ENCODE data around the gene LIMCH1.

LIMCH1 gene

GRCh38 chr4:41509451-41509866 is 28.5 kb upstream of the LIMCH1 start:
- TF ChIP-seq, protein P1, sequence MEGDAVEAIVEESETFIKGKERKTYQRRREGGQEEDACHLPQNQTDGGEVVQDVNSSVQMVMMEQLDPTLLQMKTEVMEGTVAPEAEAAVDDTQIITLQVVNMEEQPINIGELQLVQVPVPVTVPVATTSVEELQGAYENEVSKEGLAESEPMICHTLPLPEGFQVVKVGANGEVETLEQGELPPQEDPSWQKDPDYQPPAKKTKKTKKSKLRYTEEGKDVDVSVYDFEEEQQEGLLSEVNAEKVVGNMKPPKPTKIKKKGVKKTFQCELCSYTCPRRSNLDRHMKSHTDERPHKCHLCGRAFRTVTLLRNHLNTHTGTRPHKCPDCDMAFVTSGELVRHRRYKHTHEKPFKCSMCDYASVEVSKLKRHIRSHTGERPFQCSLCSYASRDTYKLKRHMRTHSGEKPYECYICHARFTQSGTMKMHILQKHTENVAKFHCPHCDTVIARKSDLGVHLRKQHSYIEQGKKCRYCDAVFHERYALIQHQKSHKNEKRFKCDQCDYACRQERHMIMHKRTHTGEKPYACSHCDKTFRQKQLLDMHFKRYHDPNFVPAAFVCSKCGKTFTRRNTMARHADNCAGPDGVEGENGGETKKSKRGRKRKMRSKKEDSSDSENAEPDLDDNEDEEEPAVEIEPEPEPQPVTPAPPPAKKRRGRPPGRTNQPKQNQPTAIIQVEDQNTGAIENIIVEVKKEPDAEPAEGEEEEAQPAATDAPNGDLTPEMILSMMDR (conservative IDR thresholded peaks at IDR 0.05; ENCODE audit: low read depth, low read length) = no peak
- H3K4me1 ChIP-seq (ENCODE audit: low read depth, poor library complexity, severe bottlenecking) = no peaks in the 10 kb centered on the region
- no peak overlapping the region for H3K27ac ChIP-seq
- no peak overlapping the region for H2AFZ ChIP-seq (ENCODE audit: low read depth)
- H3K4me3 ChIP-seq (IDR thresholded peaks at IDR 0.05; ENCODE audit: insufficient read depth, low read depth, low read length) = no peak overlapping the region
- H4K20me1 ChIP-seq (ENCODE audit: insufficient read depth) = no peaks in the 10 kb centered on the region
- no peak overlapping the region for H3K9ac ChIP-seq
- H3K27me3 ChIP-seq (ENCODE audit: insufficient read depth, low read depth) = no peaks in the 10 kb centered on the region
- H3K79me2 ChIP-seq (ENCODE audit: insufficient read depth, low read depth) = no peaks in the 10 kb centered on the region
- no peak overlapping the region for H3K4me2 ChIP-seq
- no peaks in the 10 kb centered on the region for H3K36me3 ChIP-seq (ENCODE audit: insufficient read depth)

- H3K27ac ChIP-seq = no peak overlapping the region
- H3K4me1 ChIP-seq (ENCODE audit: low read depth, poor library complexity, severe bottlenecking) = no peaks in the 10 kb centered on the region
- H3K4me2 ChIP-seq = no peak overlapping the region
- H4K20me1 ChIP-seq (ENCODE audit: insufficient read depth) = no peaks in the 10 kb centered on the region
- no peaks in the 10 kb centered on the region for H3K79me2 ChIP-seq (ENCODE audit: insufficient read depth, low read depth)
- H2AFZ ChIP-seq (ENCODE audit: low read depth) = no peak overlapping the region
- TF ChIP-seq, protein P1 (conservative IDR thresholded peaks at IDR 0.05; ENCODE audit: low read depth, low read length) = no peak
- H3K27me3 ChIP-seq (ENCODE audit: insufficient read depth, low read depth) = no peaks in the 10 kb centered on the region
- H3K9ac ChIP-seq = no peak overlapping the region
- H3K36me3 ChIP-seq (ENCODE audit: insufficient read depth) = no peaks in the 10 kb centered on the region
- H3K4me3 ChIP-seq (IDR thresholded peaks at IDR 0.05; ENCODE audit: insufficient read depth, low read depth, low read length) = no peak overlapping the region
These were observed 27.8 kb upstream of the LIMCH1 start for GRCh38 chr4:41510179-41510578.

- H3K4me2 ChIP-seq = no peak overlapping the region
- no peak overlapping the region for H3K27ac ChIP-seq
- no peak overlapping the region for H3K9ac ChIP-seq
- no peaks in the 10 kb centered on the region for H3K4me1 ChIP-seq (ENCODE audit: low read depth, poor library complexity, severe bottlenecking)
- no peaks in the 10 kb centered on the region for H3K79me2 ChIP-seq (ENCODE audit: insufficient read depth, low read depth)
- H4K20me1 ChIP-seq (ENCODE audit: insufficient read depth) = no peaks in the 10 kb centered on the region
- H3K27me3 ChIP-seq (ENCODE audit: insufficient read depth, low read depth) = no peaks in the 10 kb centered on the region
- TF ChIP-seq, protein P1 (conservative IDR thresholded peaks at IDR 0.05; ENCODE audit: low read depth, low read length) = no peak
- no peak overlapping the region for H2AFZ ChIP-seq (ENCODE audit: low read depth)
- H3K4me3 ChIP-seq (IDR thresholded peaks at IDR 0.05; ENCODE audit: insufficient read depth, low read depth, low read length) = no peak overlapping the region
- no peaks in the 10 kb centered on the region for H3K36me3 ChIP-seq (ENCODE audit: insufficient read depth)
These were observed 25.8 kb upstream of the LIMCH1 start for GRCh38 chr4:41512136-41512535.

DNA sequence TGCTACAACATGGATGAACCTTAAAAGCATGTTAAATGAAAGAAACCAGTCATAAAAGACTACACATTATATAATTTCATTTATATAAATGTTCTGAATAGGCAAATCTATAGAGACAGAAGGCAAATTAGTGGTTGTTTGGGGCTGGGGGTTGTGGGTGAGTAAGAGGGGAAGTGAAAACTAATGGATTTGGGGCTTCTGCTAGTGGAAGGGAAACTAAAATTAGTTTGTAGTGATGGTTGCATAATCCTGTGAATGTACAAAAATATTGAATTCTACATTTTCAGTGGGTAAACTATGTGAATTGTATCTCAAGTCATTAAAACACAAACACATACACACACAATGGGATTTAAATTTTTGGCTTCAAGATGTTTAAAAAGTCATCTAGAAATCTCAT is 25.4 kb upstream of the LIMCH1 start:
- no peaks in the 10 kb centered on the region for H3K27me3 ChIP-seq (ENCODE audit: insufficient read depth, low read depth)
- no peak overlapping the region for H3K9ac ChIP-seq
- no peak overlapping the region for H2AFZ ChIP-seq (ENCODE audit: low read depth)
- no peak overlapping the region for H3K4me2 ChIP-seq
- H3K27ac ChIP-seq = no peak overlapping the region
- TF ChIP-seq, protein P1 (conservative IDR thresholded peaks at IDR 0.05; ENCODE audit: low read depth, low read length) = no peak
- H3K4me1 ChIP-seq (ENCODE audit: low read depth, poor library complexity, severe bottlenecking) = no peaks in the 10 kb centered on the region
- no peaks in the 10 kb centered on the region for H4K20me1 ChIP-seq (ENCODE audit: insufficient read depth)
- no peak overlapping the region for H3K4me3 ChIP-seq (IDR thresholded peaks at IDR 0.05; ENCODE audit: insufficient read depth, low read depth, low read length)
- H3K79me2 ChIP-seq (ENCODE audit: insufficient read depth, low read depth) = no peaks in the 10 kb centered on the region
- H3K36me3 ChIP-seq (ENCODE audit: insufficient read depth) = no peaks in the 10 kb centered on the region
